Endometrium (tissue), 2 donors: Measurements from ENCODE around the gene NNMT.
A peak's percentile ranks its signal among the peaks of the same experiment; 100 is the strongest.

Experiments used
- FAIRE-seq: peaks from 2 replicates; lab custom pipeline; 2012; peaks lifted over from hg19 to GRCh38; lab: Jason Lieb, UNC
- donor health status: control.
- donor health status: control.

NNMT gene

DNA sequence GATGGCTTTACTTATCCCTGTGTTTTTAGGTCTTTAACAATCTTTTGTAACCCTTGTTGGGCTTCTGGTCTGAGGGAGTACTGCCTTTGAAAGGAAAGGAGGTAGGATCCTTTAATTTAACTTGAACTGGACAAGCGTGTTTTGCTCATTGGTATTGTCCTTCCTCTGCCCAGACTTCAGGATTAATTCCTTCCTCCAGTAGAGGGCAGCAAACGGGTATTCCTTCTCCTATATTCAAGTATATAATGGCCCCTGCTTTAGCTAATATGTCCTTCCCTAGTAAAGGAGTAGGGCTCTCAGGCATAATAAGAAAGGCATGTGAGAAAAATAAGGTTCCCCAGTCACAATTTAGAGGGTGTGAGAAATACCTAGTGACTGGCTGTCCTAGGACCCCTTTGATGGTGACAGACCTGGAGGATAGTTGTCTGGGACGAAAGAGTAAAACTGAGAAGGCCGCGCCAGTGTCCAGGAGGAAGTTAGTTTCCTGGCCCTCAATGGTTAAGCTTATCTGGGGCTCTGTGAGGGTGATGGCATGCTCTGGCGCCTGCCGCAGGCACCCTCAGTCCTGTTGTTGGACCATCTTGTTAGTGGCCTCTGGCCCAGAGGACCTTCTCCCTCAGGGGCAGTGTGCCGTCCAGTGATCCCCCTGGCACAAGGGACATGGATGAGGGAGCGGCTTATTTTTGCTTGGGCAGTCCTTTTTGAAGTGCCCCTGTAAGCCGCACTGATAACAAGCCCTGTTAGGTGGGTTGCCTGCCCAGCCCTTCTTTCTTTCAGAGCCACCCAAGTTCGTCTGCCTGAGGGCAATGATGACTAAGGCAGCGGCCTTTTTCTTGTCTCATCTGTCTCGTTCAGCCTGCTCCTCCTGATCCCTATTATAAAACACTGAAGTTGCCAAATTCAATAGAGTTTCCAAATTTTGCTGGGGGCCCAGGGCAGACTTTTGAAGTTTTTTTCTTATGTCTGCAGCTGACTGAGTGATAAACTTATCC is 52.3 kb downstream of the NNMT start:
- peak; percentile 81 for FAIRE-seq

DNA sequence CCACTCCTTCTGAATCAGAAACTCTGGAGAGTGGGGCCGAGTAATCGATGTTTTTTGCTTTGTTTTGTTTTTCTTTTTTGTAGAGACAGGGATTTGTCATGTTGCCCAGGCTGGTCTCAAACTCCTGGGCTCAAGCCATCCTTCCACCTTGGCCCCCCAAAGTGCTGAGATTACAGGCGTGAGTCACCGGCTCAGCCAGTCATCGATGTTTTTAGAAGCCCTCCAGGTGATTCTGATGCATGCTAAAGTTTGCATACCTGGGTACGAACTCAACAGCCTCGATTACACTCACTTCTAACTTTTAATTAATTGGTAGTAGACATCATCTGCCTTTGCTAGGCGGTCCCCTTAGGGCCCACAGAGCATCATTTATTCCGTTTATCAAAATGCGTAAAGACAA is 53.8 kb downstream of the NNMT start:
- no peak for FAIRE-seq

DNA sequence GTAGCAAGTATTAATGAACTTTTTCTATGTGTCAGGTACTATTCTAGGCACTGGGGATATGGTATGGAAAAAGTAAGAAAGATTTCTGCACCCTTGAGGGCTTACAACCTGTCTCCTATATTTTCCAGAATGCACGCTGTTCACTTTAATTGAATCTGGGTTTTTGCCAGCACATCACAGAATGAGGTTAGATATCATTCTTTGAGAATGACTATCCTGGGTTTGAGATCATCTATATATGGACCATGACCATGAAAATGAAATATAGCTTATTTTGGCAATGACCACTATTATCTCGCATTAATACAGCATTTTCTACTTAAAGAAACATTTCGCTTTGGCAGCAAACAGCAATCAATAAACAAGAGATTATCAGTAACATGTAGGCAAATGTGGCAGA is 57.2 kb downstream of the NNMT start:
- no peak for FAIRE-seq

GRCh38 chr11:114354076-114354475 is 57.9 kb downstream of the NNMT start:
- FAIRE-seq, result no peak

DNA sequence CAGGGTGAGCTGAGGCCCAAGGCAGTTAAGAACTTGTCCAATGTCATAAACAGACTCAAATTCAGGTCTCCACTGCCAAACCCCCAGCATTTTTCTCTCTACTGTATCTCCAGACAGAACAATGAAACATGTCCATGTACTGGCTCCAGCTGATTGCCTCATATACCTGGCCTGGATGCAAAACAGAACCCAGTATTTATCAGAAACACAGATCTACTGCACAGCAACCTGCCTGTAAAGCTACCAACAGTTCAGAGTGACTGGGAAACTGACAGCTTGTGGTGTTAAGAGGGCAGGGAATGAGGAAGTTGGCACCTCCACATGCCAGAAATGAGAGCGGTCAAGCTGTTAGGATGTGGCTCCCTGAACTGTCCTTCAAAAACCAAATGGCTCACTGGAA is 62.5 kb downstream of the NNMT start:
- no peak for FAIRE-seq

- peak; percentile 43 for FAIRE-seq
These were observed 63.1 kb downstream of the NNMT start for GRCh38 chr11:114359342-114359741.

DNA sequence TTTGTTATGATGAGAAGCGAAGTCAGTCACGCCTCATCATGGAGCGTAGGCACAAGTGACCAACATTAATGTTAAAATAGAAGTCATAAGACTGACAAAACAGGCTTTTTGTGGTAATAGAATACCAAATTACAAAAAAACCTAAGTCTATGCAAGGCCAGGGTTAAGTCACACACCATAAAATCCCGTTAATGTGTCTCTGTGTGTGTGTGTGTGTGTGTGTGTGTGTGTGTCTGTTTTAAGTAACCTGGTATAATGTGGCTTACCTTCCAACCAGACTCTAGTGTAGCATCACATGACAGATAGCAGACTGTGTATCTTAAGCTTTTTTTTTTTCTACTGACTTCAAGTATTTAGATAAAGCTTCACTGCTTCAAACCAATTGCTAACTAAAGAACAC is 66.1 kb downstream of the NNMT start:
- no peak for FAIRE-seq

- no peak for FAIRE-seq
These were observed 66.8 kb downstream of the NNMT start for GRCh38 chr11:114362958-114363357.
